GM23338 (cell line): ENCODE measurements around the gene XIRP2.

Source experiments
- POLR2AphosphoS5 ChIP-seq: IDR thresholded peaks from 2 replicates; pipeline ENCODE4 v1.6.1; 2016; ENCODE audit warnings: antibody characterized with exemption, low read depth
- TF ChIP-seq, protein P1 (sequence below), 2 experiments: fragments of 200-600 bp in 1 of 2; sonication (generic) in 1 of 2; conservative IDR thresholded peaks; 2 replicates each; pipeline versions ENCODE4 v1.5.1 to v1.6.1; 2016 to 2017; ENCODE audit warnings: antibody characterized with exemption in 2 of 2, low read depth in 2 of 2, mild to moderate bottlenecking in 2 of 2, moderate library complexity in 1 of 2

DNA sequence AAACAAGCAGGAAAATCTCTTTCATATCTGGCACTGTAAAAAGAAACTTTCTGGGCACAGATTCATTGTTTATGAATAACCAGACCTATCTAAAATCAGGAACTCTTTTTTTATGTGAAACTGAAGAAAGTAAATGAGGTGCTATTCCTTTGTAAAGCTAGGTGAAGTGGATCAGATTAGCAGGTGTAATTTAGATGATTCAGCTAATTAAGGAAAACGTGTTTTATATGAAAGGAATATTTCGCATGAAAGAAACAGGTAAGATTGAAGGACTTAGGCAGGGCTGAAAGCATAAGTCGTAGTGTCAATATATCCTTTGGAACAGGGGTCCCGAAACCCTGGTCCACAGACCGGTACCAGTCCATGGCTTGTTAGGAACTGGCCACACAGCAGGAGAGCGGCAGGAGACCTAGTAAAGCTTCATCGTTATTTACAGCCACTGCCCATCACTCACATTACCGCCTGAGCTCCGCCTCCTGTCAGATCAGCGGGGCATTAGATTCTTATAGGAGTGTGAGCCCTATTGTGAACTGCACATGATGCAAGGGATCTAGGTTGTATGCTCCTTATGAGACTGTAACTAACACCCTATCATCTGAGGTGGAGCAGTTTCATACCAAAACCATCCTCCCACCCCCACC lies 20.3 kb upstream of the XIRP2 start:
- TF ChIP-seq POLR2AphosphoS5 = no peak
- TF ChIP-seq, protein P1, sequence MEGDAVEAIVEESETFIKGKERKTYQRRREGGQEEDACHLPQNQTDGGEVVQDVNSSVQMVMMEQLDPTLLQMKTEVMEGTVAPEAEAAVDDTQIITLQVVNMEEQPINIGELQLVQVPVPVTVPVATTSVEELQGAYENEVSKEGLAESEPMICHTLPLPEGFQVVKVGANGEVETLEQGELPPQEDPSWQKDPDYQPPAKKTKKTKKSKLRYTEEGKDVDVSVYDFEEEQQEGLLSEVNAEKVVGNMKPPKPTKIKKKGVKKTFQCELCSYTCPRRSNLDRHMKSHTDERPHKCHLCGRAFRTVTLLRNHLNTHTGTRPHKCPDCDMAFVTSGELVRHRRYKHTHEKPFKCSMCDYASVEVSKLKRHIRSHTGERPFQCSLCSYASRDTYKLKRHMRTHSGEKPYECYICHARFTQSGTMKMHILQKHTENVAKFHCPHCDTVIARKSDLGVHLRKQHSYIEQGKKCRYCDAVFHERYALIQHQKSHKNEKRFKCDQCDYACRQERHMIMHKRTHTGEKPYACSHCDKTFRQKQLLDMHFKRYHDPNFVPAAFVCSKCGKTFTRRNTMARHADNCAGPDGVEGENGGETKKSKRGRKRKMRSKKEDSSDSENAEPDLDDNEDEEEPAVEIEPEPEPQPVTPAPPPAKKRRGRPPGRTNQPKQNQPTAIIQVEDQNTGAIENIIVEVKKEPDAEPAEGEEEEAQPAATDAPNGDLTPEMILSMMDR (conservative IDR thresholded peaks at IDR 0.05; ENCODE audit: low read depth in 2 of 2) = no peak
